Activated effector memory CD4-positive, alpha-beta T cell treated with Interleukin-2 at 50 U/mL for 16 hours (primary cell): Measurements from ENCODE around the gene FAM174B.
"Not testable (repeated sequence)": the region's sequence is repeated elsewhere in the genome, so short reads cannot be mapped to it uniquely, and the experiment has no call there.

ENCODE experiments used
- DNase-seq: peaks from one replicate; pipeline ENCODE4 v3.0.0-alpha.2; 2020

The FAM174B gene

GRCh38 chr15:92617549-92618520, 37.7 kb downstream of the FAM174B start:
- DNase-seq, result no peak

GRCh38 chr15:92616621-92617548, 38.7 kb downstream of the FAM174B start:
- DNase-seq, result no peak

GRCh38 chr15:92614791-92615785, 40.5 kb downstream of the FAM174B start:
- no peak for DNase-seq

- no peak for DNase-seq
Measured at GRCh38 chr15:92614301-92614700, 41.3 kb downstream of the FAM174B start.

GRCh38 chr15:92613841-92614240, 41.7 kb downstream of the FAM174B start:
- DNase-seq, result no peak

- no peak for DNase-seq
Measured at GRCh38 chr15:92612891-92613290, 42.7 kb downstream of the FAM174B start.

- DNase-seq, result no peak
Measured at GRCh38 chr15:92611995-92612745, 43.4 kb downstream of the FAM174B start.

- DNase-seq, result no peak
Measured at GRCh38 chr15:92611150-92611549, 44.4 kb downstream of the FAM174B start.

GRCh38 chr15:92610101-92610520, 45.5 kb downstream of the FAM174B start:
- DNase-seq, result no peak

GRCh38 chr15:92608866-92609700, 46.5 kb downstream of the FAM174B start:
- no peak for DNase-seq

GRCh38 chr15:92606836-92607150, 48.8 kb downstream of the FAM174B start:
- DNase-seq, result not testable (repeated sequence)

GRCh38 chr15:92606126-92606835, 49.3 kb downstream of the FAM174B start:
- no peak for DNase-seq

- no peak for DNase-seq
Measured at GRCh38 chr15:92605225-92605944, 50.2 kb downstream of the FAM174B start.

- no peak for DNase-seq
Measured at GRCh38 chr15:92603743-92604470, 51.7 kb downstream of the FAM174B start.

GRCh38 chr15:92603278-92603677, 52.3 kb downstream of the FAM174B start:
- DNase-seq, result no peak

- no peak for DNase-seq
Measured at GRCh38 chr15:92602267-92602593, 53.3 kb downstream of the FAM174B start.

GRCh38 chr15:92601592-92602266, 53.8 kb downstream of the FAM174B start:
- DNase-seq, result no peak

- no peak for DNase-seq
Measured at GRCh38 chr15:92600856-92601255, 54.7 kb downstream of the FAM174B start.
